Esophagus muscularis mucosa (tissue), 3 donors: ENCODE results near the gene POU2F1.

Experiments
- CTCF ChIP-seq, 3 experiments: fragments of 200-600 bp in 2 of 3; fragments of 450-650 bp in 1 of 3; sonication (generic) in 2 of 3; IDR thresholded peaks; one replicate each; pipeline ENCODE4 v1.5.1; 2017 to 2019; ENCODE audit warnings: antibody characterized with exemption in 3 of 3, mild to moderate bottlenecking in 2 of 3, moderate library complexity in 1 of 3
- EP300 ChIP-seq: sonication (generic); formaldehyde crosslinking; IDR thresholded peaks from one replicate; pipeline ENCODE4 v1.6.1; 2017; ENCODE audit warnings: antibody characterized with exemption

- TF ChIP-seq EP300 (no peak), CTCF (IDR thresholded peaks at IDR 0.05) (no peak)
Measured at GRCh38 chr1:167373398-167373797, 152.7 kb downstream of the POU2F1 start.
